NCI-H1694 treated with DMSO at 0.1 percent for 48 hours (cell line): ENCODE measurements around the gene CNTN2.

Experiments used
- DNase-seq: peaks from one replicate; lab custom pipeline; 2025; lab: John Stamatoyannopoulos, UW

CNTN2 gene

DNA sequence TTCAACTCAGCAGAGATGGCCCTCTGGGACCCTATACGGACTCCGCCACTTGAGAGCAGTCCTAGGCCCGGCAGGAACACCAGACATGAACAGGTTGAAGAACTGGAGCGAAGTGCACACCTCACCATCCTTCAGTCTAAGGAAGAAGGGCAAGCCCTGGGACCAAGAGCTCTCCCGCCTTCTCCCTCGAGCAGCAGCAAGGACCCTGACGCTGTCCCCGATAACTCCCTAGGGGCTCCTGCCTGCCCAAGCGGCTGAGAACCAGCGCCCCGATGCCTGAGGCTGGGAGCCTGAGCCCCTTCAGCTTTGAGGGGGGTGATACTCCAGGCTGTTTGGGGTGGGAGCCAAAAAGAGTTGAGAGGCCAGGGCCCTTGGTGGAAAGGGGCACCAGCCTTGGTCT is 31.1 kb downstream of the CNTN2 start:
- no peak for DNase-seq

DNA sequence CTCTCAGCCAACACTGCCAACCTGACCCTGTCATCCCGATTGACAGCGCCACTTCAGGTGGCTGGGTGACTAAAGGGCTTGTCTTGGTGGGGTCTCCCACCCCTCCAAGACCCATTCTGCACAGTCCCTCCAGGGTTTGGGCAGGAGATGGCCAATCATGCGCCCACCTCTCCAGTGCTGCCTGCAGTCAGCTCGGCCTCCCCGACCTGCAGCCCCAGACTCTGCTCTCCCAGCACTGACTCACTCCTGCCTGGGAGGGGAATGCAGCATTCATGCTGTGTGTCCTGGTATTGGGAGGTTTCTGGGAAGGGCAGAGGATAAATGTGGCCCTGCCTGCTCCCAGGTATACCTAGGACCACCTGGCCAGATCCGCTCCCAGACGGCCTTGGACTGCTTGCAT is 31.5 kb downstream of the CNTN2 start:
- no peak for DNase-seq

DNA sequence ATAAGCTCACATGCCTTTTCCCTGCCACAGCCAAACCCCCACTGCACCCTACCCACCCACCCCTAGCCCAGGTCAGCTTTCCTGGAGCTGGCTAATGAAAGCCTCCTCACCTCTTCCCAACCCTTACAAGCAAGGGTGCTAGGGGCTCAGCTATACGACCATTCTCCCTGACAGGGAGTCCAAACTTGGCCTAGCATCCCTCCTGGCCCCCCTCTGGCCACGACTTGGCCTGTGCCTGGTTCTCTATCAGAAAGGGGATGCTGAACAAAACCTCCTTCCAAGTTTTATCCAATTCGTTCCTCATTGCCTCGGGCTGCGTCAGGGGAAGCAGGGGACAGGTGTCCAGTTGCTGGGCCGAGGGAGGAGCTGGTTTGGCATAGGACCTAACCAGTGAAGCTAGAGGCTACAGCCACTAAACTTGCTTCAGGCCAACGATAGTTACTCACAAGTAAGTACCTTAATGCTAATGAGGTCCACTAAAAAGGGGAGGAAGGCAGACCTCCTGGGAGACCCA is 32.7 kb downstream of the CNTN2 start:
- no peak for DNase-seq

DNA sequence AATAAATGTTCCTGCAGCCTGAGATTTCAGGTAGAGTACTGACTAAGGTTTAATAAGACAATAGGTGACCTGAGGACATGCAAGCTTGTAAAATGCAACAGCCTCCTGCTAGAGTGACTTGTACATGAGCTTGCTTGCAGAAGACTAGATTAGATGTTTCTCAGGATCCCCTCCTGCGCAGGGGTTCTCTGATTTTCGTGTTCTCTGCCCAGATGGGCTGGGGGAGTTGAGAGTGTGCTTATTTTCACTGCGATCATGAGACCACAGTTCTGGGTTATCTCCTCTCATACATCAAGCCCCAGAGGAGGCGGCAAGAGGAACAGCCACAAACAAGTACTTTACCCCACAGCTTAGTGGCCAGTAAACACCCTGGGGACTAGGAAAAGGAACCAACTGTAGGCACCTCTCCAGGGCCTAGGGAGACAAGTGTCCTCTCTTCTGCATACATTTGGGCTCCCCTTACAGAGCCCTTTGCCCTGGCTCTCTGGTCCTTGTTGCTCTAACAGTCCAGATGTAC is 33.3 kb downstream of the CNTN2 start:
- DNase-seq: no peak

DNA sequence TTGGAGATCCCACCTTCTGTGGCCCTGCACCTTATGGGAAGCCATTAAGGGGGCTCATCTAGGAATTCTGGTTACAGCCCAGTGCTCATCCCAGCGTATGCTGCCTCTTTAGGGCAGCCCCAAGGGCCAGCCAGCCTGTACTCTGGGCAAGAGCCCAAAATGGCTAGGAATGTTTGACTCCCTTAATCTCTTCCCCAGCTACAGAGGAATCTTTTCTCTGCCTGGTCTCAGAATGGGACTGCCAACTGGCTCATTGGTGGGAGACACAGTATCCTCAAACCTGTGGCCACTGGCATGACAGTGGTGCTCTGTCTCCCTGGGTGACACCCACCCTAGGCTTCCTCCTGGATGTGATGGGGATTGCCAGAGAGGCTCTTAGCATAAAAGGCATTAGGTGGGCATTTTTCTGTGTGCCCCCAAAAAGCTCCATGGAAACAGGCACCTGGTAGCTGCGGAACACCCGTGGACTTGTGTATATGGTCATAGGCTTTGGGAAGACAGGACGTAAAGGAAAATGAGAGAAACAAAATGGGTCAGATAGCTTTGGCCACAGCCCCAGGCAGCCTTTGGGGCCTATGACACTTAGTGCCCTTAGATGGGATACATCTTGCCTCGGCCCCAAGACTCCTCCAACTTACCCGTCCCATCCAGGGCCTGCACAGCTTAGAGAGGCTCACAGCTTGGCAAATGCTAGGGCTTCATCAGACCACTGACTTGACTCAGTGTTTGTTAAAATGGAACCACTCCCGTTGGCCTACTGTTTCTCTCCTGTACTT is 34.3 kb downstream of the CNTN2 start:
- DNase-seq: no peak

DNA sequence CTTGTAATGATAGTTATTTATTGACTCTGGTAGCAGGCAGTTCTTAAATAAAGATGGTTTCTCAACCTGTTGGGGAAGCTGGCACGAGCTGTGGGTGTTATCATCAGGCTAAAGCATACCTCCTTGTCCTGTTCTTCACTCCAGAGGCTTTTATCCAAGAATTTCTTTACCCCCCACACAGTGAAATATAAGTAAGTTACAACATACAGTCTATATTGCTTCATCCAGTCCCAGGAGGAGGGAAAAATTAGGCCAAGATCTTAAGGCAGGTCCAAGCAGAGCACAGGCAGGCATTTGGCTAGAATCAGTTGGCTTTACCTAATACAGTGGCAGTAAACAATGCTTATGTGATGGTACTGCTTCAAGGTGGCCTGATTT is 34.9 kb downstream of the CNTN2 start:
- DNase-seq: no peak

DNA sequence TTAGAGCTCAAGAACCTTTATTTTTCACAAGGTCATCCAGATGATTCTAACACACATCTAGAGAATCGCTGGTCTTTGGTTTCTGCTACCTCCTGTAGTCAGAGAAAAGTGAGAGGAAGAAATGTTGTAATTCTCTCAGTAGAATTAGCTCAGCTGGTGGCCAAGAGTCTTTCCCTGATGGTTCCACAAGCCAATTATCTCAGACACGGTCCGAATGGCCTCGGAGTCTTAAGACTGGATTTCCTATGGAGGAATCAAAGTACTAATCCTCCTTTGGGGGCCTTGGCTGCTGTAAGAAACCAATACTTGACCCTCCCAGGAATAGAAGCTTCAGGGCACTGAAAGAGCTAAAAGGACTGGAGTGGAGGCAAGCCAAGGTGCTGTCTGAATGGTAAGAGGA is 39.4 kb downstream of the CNTN2 start:
- DNase-seq: no peak

DNA sequence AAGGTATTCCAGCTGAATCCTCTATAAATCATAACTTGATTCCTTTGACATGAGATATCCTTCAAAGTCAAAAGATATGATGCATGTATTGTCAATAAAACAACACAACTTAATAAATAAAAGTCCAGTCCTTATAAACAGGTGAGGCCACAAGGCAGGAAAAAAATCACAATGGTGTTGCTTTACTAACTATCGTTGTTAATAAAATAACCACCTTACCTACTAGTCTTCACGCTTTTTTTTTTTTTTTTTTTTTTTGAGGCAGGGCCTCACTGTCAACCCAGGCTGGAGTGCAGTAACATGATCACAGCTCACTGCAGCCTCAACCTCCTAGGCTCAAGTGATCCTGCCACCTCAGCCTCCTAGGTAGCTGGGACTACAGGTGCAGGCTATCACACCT is 41.3 kb downstream of the CNTN2 start, which contains the start of gene TMEM81:
TMEM81 (minus strand) TSS at position 101 of the 400 bp plus-strand sequence. CDS start 140 bp downstream, outside the sequence.
- DNase-seq: no peak

DNA sequence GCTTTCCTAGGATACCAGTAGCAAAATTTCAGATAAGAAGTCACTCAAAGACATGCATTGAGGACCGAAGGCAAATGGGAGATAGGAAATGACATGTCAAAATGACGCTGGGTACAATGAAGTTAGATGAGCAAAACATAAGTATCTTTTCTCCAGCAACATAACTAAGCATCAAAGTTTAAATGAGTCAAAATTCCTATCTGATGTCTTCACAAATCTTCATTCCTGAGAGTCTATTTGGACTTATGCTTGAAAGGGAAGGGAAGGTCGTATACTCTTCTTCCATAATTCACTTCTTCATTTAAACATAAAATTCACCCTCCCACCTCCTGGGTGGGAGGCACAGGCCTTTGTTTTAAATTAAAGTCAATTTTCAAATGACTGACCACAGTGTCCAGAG is 45.3 kb downstream of the CNTN2 start:
- DNase-seq: no peak

DNA sequence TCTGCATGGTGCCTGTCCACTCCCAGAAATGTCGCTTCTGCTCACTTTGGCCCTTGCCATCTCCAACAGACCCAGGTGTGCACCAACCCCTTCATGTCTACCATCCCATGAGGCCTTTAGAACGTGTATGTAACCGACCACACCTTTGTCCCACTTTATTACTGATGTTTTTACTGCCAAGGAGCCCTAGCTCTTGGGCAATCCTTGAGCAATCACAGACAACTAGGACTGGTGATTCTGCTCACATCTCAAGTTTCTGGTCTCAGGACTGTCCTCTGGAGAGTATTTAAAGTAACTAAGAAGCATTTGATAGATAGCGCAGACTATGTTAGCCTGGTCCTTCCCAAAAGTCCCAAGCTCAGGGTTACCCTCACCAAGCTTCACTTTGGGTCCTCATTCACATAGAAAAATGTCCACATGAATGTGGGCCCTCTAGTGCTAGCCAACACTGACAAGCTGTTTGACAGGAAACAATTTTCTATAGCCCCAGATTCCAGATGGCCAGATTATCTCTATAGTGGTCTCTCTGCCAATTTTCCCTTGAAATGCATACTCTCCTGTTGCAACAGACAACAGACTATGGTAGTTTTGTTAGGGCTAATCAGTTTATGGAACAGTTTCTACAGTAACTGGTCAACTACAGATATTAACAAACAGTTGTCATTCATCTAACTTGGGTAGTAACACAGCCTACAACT is 48.2 kb downstream of the CNTN2 start:
- peak; percentile 35 for DNase-seq

DNA sequence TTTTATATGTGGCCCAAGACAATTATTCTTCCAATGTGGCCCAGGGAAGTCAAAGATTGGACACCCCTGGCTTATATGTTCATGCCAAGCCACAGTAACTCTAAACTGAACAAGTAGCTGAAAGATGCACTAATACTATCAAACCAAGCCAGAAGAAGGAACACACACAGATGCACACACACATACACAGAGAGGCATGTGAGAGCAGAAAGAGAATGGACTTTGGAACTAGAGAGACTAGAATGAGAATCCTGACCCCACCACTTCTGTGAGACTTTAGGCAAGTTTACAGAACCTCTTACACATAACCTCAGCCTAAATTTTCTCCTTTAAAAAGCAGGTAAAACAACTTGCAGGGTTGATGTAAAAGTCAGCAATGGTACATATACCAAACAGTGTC is 52.4 kb downstream of the CNTN2 start:
- no peak for DNase-seq

DNA sequence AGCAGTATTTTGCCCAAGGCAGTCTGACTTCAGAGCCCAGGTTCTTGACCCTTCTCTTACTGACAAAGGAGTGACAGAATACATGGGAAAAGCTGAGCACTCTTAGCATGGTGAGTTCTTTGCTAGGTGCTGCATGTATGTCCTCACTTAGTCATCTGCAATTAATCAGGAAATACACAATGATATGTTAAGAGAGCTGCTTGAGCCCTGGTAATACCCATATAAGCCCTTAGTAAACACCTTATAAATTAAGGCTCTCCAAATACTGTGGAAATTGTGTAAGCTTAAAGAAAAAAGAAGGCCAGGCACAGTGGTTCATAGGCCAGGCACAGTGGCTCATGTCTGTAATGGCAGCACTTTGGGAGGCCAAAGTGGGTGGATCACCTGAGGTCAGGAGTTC is 55.2 kb downstream of the CNTN2 start:
- no peak for DNase-seq

DNA sequence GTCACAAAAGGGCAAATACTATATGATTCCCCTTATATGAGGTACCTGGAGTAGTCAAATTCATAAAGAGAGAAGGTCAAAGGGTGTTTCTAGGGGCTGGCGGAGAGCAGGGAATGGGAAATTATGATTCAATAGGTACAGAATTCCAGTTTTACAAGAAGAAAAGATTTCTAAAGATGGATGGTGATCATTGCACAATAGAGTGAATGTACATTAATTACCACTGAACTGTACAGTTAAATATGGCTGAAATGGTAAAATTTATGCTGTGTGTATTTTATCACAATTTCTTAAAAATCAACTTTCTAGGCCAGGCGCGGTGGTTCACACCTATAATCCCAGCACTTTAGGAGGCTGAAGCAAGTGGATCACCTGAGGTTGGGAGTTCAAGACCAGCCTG is 59.4 kb downstream of the CNTN2 start:
- DNase-seq: no peak

DNA sequence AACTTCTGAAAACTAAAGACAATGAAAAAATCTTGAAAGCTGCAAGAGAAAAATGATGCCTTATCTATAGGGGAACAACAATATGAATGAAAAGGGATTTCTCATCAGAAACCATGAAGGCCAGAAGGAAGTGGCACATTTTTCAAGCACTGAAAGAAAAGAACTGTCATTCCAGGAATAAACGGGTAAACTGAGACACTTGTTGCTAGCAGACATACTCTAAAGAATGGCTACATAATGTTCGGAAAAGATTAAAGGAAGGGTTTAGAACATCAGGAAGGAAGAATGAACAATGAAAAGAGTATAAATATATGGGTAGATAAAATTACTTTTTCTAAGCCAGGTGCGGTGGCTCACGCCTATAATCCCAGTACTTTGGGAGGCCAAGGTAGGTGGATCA is 64.3 kb downstream of the CNTN2 start:
- no peak for DNase-seq

DNA sequence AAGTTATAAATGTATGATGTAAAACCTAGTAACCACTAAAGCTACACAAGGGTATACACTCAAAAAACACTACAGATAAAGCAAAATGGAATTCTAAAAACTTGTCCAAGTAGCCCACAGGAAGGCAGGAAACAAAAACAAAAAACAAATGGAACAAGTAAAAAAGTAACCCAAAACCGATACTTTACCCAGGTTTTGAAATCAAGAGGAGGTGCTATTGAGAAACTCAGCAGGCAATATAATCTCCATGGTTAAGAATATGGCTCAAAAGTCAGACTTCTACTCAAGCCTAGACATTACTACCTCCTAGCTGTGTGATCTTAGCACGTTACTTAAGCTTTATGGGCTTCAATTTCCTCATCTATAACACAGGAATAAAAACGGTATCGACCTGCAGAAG is 65.5 kb downstream of the CNTN2 start:
- no peak for DNase-seq

DNA sequence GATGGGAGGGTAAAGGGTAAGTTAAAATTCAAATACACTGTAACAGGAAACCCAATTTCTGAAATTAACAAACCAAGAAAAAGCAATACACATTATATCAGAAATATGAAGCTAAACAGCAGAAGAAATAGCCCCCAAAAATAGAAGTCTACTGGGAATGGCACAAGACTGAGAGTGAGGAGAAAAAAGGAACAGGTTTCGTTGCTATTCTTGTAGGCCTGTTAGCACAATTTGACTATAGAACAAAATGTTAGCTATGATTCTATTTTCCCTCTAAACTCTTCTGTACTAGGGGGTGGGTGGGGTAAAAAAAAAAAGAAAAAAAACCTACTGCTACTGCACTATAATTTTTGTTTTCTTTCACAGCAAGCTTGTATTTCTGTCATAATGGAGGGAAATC is 66.3 kb downstream of the CNTN2 start:
- no peak for DNase-seq

DNA sequence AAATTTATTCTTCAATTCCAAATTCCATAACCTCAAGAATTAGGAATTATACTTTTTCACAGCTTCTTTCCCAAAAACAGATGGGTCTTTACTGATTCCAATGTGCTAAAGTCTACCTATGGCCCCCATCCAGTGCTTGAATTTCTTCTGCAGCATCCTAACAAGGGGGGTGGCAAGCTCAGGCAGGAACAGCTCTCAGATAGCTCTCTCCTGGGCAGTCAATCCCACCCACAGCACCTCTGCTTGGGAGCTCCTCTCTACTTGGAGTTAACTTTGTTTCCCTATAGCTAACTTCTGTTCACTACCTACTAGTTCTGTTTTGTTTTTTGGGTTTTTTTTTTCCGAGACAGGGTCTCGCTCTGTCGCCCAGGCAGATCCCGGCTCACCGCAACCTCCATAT is 66.7 kb downstream of the CNTN2 start:
- DNase-seq: no peak

DNA sequence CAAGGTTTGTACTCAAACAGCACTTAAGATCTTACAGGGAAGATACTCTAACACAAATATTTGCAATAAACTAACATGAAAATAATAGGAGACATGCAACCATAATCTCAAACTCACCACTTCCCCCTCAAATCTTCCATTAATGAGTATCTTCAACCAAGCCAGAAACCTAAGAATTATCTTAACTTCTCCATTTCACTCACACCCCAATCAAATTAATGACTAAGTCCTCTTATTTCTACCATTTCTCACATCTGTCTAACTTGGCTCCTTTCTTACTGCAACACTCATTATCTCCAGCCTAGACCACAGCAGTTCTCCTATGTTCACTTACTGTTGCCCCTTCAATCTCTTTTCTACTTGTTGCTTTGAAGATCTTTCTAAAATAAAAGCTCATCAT is 68.3 kb downstream of the CNTN2 start:
- no peak for DNase-seq

DNA sequence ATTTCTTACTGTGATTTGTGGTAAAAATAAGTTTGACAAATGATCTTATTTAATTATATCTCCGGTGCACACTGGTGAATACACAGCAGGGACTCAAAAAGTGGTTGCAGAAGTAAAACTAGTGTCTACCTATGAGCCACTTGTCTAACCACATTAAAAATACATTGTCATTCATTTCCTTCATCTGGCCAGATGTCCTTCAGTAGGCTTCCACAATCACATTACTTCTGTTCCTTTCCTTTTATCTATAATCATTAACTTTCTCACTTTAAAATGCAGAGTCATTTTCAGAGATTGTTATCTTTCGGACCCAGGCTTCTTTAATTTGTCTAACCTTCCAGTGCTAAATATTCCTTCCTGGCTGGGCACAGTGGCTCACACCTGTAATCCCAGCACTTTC is 75.7 kb downstream of the CNTN2 start:
- DNase-seq: no peak

DNA sequence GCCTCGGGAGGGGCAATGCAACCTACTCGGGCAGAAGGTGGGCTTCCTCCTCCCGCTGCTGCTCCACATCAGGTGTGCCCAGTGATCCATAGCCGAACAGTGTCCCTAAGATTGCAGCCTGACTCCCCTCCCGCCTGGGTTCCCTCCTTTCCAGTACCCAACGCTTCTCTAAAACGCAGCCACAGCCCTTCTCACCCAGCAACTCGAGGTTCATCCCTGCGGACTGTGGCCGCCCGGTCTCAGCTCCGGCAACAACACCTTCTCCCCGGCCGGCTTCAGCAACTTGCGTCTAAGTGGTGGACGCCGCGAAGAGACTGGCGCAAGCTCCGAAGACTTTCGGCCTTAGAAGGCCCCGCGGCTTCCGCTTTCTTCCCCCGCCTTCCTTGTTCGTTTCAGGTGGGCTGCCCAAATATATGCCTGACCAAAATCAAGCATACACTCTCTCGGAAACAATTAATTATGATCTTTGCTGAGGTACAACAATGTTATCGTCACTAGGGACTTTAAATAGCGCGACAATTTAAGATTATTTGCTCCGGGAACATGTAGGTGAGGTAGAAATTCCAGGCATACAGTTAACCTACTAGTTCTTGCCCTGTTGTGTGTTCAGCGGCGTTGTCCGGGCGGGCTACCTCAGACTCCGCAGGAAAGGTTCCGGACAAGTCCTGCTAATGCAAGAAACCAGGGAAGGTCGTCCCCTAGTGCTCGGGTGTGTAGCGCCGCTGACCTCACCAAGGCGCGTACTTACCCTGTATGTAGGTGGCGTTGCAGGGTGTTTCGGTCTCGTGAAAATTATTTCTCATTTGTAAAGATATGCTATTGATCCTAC is 78.9 kb downstream of the CNTN2 start, which contains the start of gene RBBP5:
RBBP5 (minus strand) TSS at position 319 of the 829 bp plus-strand sequence; CDS start at position 214, 105 bp downstream.
- peak; percentile 98 for DNase-seq

DNA sequence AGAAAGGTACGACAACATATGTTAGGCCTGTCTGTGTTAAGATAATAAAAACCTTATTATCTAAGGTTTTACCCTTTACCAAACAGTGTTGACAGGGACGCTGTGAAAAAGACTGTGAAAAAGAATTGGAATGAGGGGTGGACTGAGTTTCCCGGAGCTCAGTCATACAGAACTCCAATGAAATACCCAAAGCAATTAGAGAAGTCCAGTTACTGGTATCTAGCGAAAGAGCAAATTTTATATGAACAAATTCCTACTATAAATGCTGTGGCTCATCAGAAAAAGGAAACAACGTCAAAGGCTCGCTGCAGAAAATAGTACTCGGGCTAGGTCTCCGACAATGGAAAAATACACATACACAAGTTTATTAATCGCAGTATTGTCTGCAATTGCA is 79.5 kb downstream of the CNTN2 start:
- DNase-seq: no peak

DNA sequence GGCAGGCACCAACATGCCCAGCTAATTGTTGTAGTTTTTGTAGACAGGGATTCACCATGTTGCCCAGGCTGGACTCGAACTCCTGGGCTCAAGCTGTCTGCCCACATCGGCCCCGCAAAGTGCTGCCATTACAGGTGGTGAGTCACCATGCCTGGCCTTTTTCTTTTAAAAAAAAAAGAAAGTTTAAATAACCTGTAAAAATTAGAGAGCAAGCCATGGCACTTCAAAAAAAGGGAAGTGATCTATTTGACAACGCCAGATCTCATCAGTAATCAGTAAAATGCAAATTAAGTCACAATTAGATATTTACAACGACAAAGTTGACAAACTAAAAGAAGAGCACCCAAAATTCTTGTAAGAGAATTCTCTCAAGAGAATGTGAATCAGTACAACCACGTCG is 81.7 kb downstream of the CNTN2 start:
- no peak for DNase-seq
